GM18867 (cell line): Measurements from ENCODE around the gene TRAF2.
"Not testable (repeated sequence)": the region's sequence is repeated elsewhere in the genome, so short reads cannot be mapped to it uniquely, and the experiment has no call there.

Experiments
- ATAC-seq: cut with Tn5 transposase; IDR thresholded peaks from one replicate; pipeline ENCODE4 v1.9.1; 2021; ENCODE audit warnings: mild to moderate bottlenecking, moderate library complexity; ENCODE audit not compliant: unreplicated experiment

Gene TRAF2

GRCh38 chr9:136856541-136857141 lies 29.7 kb upstream of the TRAF2 start:
- ATAC-seq: no peak

- ATAC-seq: no peak
Observed at GRCh38 chr9:136857166-136857565, 29.1 kb upstream of the TRAF2 start.

GRCh38 chr9:136857581-136858412 lies 28.5 kb upstream of the TRAF2 start:
- ATAC-seq: no peak

GRCh38 chr9:136858452-136858843 lies 27.9 kb upstream of the TRAF2 start:
- ATAC-seq: no peak

- ATAC-seq: no peak
Observed at GRCh38 chr9:136858844-136859757, 27.2 kb upstream of the TRAF2 start.

- no peak for ATAC-seq
Observed at GRCh38 chr9:136860529-136860928, 25.8 kb upstream of the TRAF2 start.

- no peak for ATAC-seq
Observed at GRCh38 chr9:136860933-136861873, 25.1 kb upstream of the TRAF2 start.

- ATAC-seq: no peak
Observed at GRCh38 chr9:136861874-136862457, 24.4 kb upstream of the TRAF2 start.

- ATAC-seq: no peak
Observed at GRCh38 chr9:136862849-136863622, 23.3 kb upstream of the TRAF2 start.

GRCh38 chr9:136863623-136864273 lies 22.6 kb upstream of the TRAF2 start:
- no peak for ATAC-seq

GRCh38 chr9:136865041-136865767 lies 21.1 kb upstream of the TRAF2 start:
- ATAC-seq: no peak

GRCh38 chr9:136865768-136866103 lies 20.6 kb upstream of the TRAF2 start:
- ATAC-seq: no peak

GRCh38 chr9:136866898-136867421 lies 19.4 kb upstream of the TRAF2 start:
- not testable (repeated sequence) for ATAC-seq

- ATAC-seq: no peak
Observed at GRCh38 chr9:136867480-136867879, 18.8 kb upstream of the TRAF2 start.

GRCh38 chr9:136867917-136868316 lies 18.4 kb upstream of the TRAF2 start:
- no peak for ATAC-seq

- no peak for ATAC-seq
Observed at GRCh38 chr9:136868644-136869043, 17.7 kb upstream of the TRAF2 start.

GRCh38 chr9:136869611-136870010 lies 16.7 kb upstream of the TRAF2 start:
- not testable (repeated sequence) for ATAC-seq

GRCh38 chr9:136875155-136875554 lies 11.2 kb upstream of the TRAF2 start:
- no peak for ATAC-seq
